SK-N-SH (cell line): ENCODE measurements around the gene CLRN2. TPM values are rescaled to one million over a fixed set of nuclear protein-coding genes. Genes with fewer than 3 reads are reported as not detected.

Source experiments
- CTCF ChIA-PET: fragments of 300-600, 350-600 bp; formaldehyde crosslinking; extraction: SDS; loops from one replicate; lab custom pipeline; 2021; lab: Yijun Ruan, JAX
- POLR2A ChIA-PET: fragments of 350-600 bp; sonication (Branson Sonifier 250); formaldehyde crosslinking; extraction: SDS; loops from one replicate; lab custom pipeline; 2020; ENCODE audit warnings: antibody characterized with exemption, inconsistent platforms; lab: Yijun Ruan, JAX
- DNase-seq: peaks from one replicate; pipeline ENCODE4 v3.0.0; 2012
- H2AFZ ChIP-seq: fragments of 200-600 bp; sonication (generic); 2 replicates; pipeline ENCODE4 v1.8.1; 2016; ENCODE audit warnings: antibody characterized with exemption, mild to moderate bottlenecking, low read depth
- H3F3A ChIP-seq: fragments of 200-600 bp; sonication (generic); replicated peaks from 2 replicates; pipeline ENCODE3; 2016; ENCODE audit warnings: antibody characterized with exemption, mild to moderate bottlenecking; ENCODE audit not compliant: insufficient read depth
- H3K27ac ChIP-seq, 2 experiments: fragments of 200-500 bp in 1 of 2; fragments of 200-600 bp in 1 of 2; sonication (Bioruptor generic) in 1 of 2; sonication (generic), shearing (Covaris generic) in 1 of 2; 2 replicates each; pipeline versions ENCODE4 v1.5.1 to v1.6.1; 2014 to 2016; ENCODE audit warnings: low read depth in 2 of 2, inconsistent platforms in 1 of 2, low read length in 1 of 2, mild to moderate bottlenecking in 1 of 2, mixed read lengths in 1 of 2
- H3K27me3 ChIP-seq: fragments of 200-600 bp; sonication (generic), shearing (Covaris generic); 2 replicates; pipeline ENCODE4 v1.6.1; 2016; ENCODE audit warnings: mixed run types; ENCODE audit not compliant: insufficient read depth
- H3K36me3 ChIP-seq, 2 experiments: fragments of 200-500 bp in 1 of 2; fragments of 200-600 bp in 1 of 2; sonication (Bioruptor generic) in 1 of 2; sonication (generic) in 1 of 2; replicated peaks in 1 of 2; 2 replicates each; pipeline versions ENCODE3 to v1.5.1; 2014 to 2016; ENCODE audit warnings: low read length in 1 of 2, mild to moderate bottlenecking in 1 of 2; ENCODE audit not compliant: insufficient read depth in 2 of 2, control insufficient read depth in 1 of 2
- H3K4me1 ChIP-seq, 2 experiments: fragments of 200-500 bp in 1 of 2; fragments of 200-600 bp in 1 of 2; sonication (Bioruptor generic) in 1 of 2; sonication (generic), shearing (Covaris generic) in 1 of 2; 2 replicates each; pipeline versions ENCODE4 v1.5.1 to v1.6.1; 2014 to 2016; ENCODE audit warnings: low read depth in 1 of 2, low read length in 1 of 2, mixed run types in 1 of 2; ENCODE audit not compliant: insufficient read depth in 2 of 2, control insufficient read depth in 1 of 2
- H3K4me2 ChIP-seq: fragments of 200-600 bp; sonication (generic), shearing (Covaris generic); 2 replicates; pipeline ENCODE4 v1.6.1; 2017; ENCODE audit warnings: mixed run types
- H3K4me3 ChIP-seq, 2 experiments: fragments of 200-500 bp in 1 of 2; fragments of 200-600 bp in 1 of 2; sonication (Bioruptor generic) in 1 of 2; sonication (generic), shearing (Covaris generic) in 1 of 2; 2 replicates each; pipeline versions ENCODE4 v1.5.1 to v1.8.1; 2014 to 2016; ENCODE audit warnings: low read depth in 2 of 2, inconsistent platforms in 1 of 2, low read length in 1 of 2, mild to moderate bottlenecking in 1 of 2, mixed read lengths in 1 of 2, moderate library complexity in 1 of 2
- H3K79me2 ChIP-seq: fragments of 200-600 bp; sonication (generic); 2 replicates; pipeline ENCODE4 v1.8.1; 2017; ENCODE audit warnings: mild to moderate bottlenecking; ENCODE audit not compliant: insufficient read depth
- H3K9ac ChIP-seq: fragments of 200-600 bp; sonication (generic); 2 replicates; pipeline ENCODE4 v1.6.1; 2017; ENCODE audit warnings: mixed run types
- H3K9me2 ChIP-seq: fragments of 200-600 bp; sonication (generic); 2 replicates; pipeline ENCODE4 v1.6.1; 2017; ENCODE audit warnings: mixed run types
- H3K9me3 ChIP-seq: fragments of 200-600 bp; sonication (generic); 2 replicates; pipeline ENCODE4 v1.6.1; 2017; ENCODE audit warnings: mixed run types, mild to moderate bottlenecking, moderate library complexity
- H4K20me1 ChIP-seq: fragments of 200-600 bp; sonication (generic); 2 replicates; pipeline ENCODE4 v1.6.1; 2017; ENCODE audit warnings: mild to moderate bottlenecking, mixed run types; ENCODE audit not compliant: insufficient read depth
- CTCF ChIP-seq: fragments of 200-600 bp; sonication (generic); IDR thresholded peaks from 2 replicates; pipeline ENCODE4 v1.6.1; 2017; ENCODE audit warnings: antibody characterized with exemption, mild to moderate bottlenecking, moderate library complexity
- ELF1 ChIP-seq: IDR thresholded peaks from 2 replicates; pipeline ENCODE4 v1.4.0; 2012
- EP300 ChIP-seq, 2 experiments: IDR thresholded peaks; 2 replicates each; pipeline versions ENCODE4 v1.4.0 to v1.6.1; 2012; ENCODE audit warnings: borderline replicate concordance in 1 of 2, low read depth in 1 of 2, low read length in 1 of 2
- EZH2phosphoT487 ChIP-seq: fragments of 200-600 bp; sonication (generic); IDR thresholded peaks from 2 replicates; pipeline ENCODE4 v1.6.1; 2017; ENCODE audit warnings: low read depth, mixed run types, mild to moderate bottlenecking, antibody characterized with exemption, moderate library complexity, borderline replicate concordance
- FOSL2 ChIP-seq: IDR thresholded peaks from 2 replicates; pipeline ENCODE4 v1.4.0; 2012; ENCODE audit warnings: low read depth, mild to moderate bottlenecking, moderate library complexity, borderline replicate concordance
- FOXJ3 ChIP-seq: sonication (generic); formaldehyde crosslinking; IDR thresholded peaks from 2 replicates; pipeline ENCODE4 v1.5.1; 2020; ENCODE audit warnings: mild to moderate bottlenecking, missing genetic modification reagents
- GABPA ChIP-seq: IDR thresholded peaks from 2 replicates; pipeline ENCODE4 v1.4.0; 2012; ENCODE audit warnings: low read depth, mild to moderate bottlenecking
- JUND ChIP-seq: IDR thresholded peaks from 2 replicates; pipeline ENCODE4 v1.4.0; 2012
- NFIC ChIP-seq: IDR thresholded peaks from 2 replicates; pipeline ENCODE4 v1.4.0; 2012; ENCODE audit warnings: borderline replicate concordance
- REST ChIP-seq: IDR thresholded peaks from 2 replicates; pipeline ENCODE4 v1.6.1; 2012; ENCODE audit warnings: mild to moderate bottlenecking, low read depth, low read length, moderate library complexity
- RXRA ChIP-seq: IDR thresholded peaks from 2 replicates; pipeline ENCODE4 v1.4.0; 2012; ENCODE audit warnings: low read depth, mild to moderate bottlenecking, borderline replicate concordance
- SMC3 ChIP-seq: IDR thresholded peaks from 2 replicates; pipeline ENCODE4 v1.6.1; 2012; ENCODE audit warnings: low read depth, low read length, improper control_type of control experiment
- TAF1 ChIP-seq: IDR thresholded peaks from 2 replicates; pipeline ENCODE4 v1.6.1; 2012; ENCODE audit warnings: low read depth, mild to moderate bottlenecking, low read length, moderate library complexity, borderline replicate concordance
- USF2 ChIP-seq: fragments of 150-350 bp; IDR thresholded peaks from 2 replicates; pipeline ENCODE4 v1.6.1; 2017; ENCODE audit warnings: antibody characterized with exemption, low read length, low read depth, borderline replicate concordance
- WGBS: methylation state at CpG from one replicate; pipeline ENCODE4 v1.1.6; 2017; ENCODE audit warnings: low lambda C conversion rate; 5-methylcytosine and 5-hydroxymethylcytosine counted together
- polyA plus RNA-seq, 3 experiments: library from polyadenylated mRNA; depleted of rRNA; stranded (reverse); fragments of >200 nt; gene quantifications; 2 replicates each; pipeline ENCODE4 v1.2.3, GENCODE V29; 2012

The CLRN2 gene
- polyA plus RNA-seq, 1 of the 3 experiments (the other 2 are of a cell fraction): not detected

- Histone ChIP-seq H3K36me3 (no peaks in the 10 kb centered on the region), H3K9ac (no peak overlapping the region), H3F3A (no peaks in the 10 kb centered on the region), H2AFZ (no peak overlapping the region), H3K9me3 (no peaks in the 10 kb centered on the region), H3K27me3 (peaks cover 4% of the 10 kb centered on the region; the same call in 1 of the 2 replicates), H3K4me2 (no peak overlapping the region), H3K79me2 (no peaks in the 10 kb centered on the region), H3K4me3 (no peak overlapping the region), H4K20me1 (no peaks in the 10 kb centered on the region), H3K4me1 (no peaks in the 10 kb centered on the region; a peak in 1 of 4 replicates), H3K27ac (no peak overlapping the region), H3K9me2 (no peaks in the 10 kb centered on the region)
- CTCF ChIA-PET: interaction anchor here (1.2 kb wide), 1 partner anchor 22 kb away, joined by 5 read pairs; no protein-coding TSS in a partner anchor
- no peak for TF ChIP-seq RXRA
- no peak for TF ChIP-seq CTCF
- no peak for TF ChIP-seq REST
- no peak for TF ChIP-seq JUND
- no peak for TF ChIP-seq FOXJ3
- no peak for TF ChIP-seq NFIC
- TF ChIP-seq SMC3: no peak
- no peak for TF ChIP-seq EZH2phosphoT487
- no peak for TF ChIP-seq EP300 (IDR thresholded peaks at IDR 0.05; ENCODE audit: borderline replicate concordance in 1 of 2, low read depth in 1 of 2, low read length in 1 of 2)
- no peak for TF ChIP-seq ELF1
- TF ChIP-seq TAF1: no peak
- no peak for TF ChIP-seq FOSL2
- TF ChIP-seq GABPA: no peak
- TF ChIP-seq USF2: no peak
- POLR2A ChIA-PET: no interaction called here
- WGBS: 81% methylated on average over 26 of the region's 27 CpGs
- no peak for DNase-seq
Observed at GRCh38 chr4:17526695-17527477, 11.9 kb downstream of the CLRN2 start.
